HG03575 (cell line): ENCODE results near the gene ROR2.
"Not testable (repeated sequence)": the region's sequence is repeated elsewhere in the genome, so short reads cannot be mapped to it uniquely, and the experiment has no call there.

Experiments
- ATAC-seq: cut with Tn5 transposase; IDR thresholded peaks from one replicate; pipeline ENCODE4 v1.9.1; 2021; ENCODE audit not compliant: unreplicated experiment, insufficient number of reproducible peaks, low FRiP score; ENCODE audit errors: extremely low read depth

Gene ROR2

DNA sequence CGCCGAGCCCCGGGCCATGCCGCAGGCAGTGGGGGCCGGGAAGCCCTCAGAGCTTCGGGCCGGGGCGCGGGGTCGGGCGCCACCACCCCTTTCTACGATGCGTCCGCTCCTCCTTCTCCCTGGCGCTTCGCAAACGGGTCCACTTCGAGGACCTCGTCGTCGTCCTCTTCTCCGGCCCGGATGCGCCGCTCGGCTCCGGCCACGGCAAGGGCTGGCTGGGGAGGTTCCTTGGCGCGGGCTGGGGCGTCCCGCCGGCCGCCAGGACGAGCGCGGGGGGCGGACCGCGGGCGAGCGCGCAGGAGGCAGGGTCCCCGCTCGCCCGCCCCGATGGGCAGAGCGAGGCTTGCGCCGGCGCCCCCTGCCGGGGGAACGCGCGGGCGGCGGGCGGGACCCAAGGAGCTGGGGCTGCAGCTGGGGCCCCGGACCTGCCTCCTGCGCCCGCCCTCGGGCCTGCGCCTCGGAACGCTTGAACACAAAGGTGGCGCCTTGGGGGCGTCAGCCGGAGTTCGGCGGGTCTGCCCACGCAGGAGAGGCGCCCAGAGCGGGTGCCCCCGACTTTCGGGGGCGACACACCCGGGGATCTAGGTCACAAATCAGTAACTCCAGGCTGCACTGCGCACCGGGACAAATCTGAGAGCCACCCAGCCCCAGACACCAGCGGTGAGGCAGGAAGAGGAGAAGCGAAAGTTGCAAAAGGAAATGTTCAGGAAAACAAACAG lies at the start of gene ROR2:
TSS of gene ROR2 (minus strand) at position 283 of the 719 bp plus-strand sequence.
- ATAC-seq: no peak

DNA sequence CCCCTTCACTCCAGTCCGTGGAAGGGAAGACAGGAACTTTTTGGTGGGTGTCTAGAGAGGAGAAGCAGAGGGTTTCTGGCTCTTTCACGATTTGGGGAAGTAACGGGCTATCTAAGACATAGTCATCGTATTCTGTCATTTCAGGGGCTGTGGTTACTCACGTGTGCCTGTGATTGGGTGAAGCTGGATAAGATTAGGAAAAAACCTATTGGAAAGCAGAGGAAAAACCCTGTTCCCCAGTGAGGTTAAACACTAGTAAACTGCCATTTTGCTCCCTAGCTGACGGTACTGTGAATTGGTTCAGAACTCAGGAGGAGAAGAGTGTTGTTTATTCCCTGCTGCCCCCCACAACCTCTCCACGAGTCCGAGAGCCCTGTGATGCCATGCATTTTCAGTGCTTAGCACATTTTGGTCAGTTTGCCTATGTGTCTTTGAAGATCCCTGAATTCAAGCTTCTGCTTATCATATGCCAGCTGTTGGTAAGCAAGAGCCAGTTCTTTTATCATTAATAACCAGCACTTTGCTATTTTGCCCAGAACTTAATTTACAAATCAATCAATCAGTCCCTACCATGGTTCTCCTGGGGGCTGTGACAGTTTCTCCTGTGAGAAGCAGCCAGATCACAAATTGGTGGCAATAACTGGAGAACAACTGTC lies 45.1 kb upstream of the ROR2 start:
- ATAC-seq: no peak

DNA sequence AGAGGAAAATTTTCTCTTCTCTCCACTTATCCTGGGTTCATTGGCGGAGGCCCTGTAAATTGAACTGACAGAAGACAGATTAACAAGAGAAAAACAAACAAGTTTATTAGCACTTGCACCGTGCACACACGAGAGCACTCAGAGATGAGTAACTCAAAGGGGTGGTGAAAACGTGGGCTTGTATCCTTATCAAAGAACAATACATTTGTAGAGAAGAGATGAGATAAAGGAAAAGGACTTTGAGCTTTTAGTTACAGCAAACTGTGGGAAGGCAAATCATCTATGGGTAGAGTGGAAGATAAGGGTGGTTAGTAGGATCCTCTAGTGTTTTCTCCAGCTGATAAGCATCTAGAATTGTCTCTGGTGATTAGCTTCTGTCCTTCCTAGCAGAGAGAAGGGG lies 44.4 kb upstream of the ROR2 start:
- no peak for ATAC-seq

DNA sequence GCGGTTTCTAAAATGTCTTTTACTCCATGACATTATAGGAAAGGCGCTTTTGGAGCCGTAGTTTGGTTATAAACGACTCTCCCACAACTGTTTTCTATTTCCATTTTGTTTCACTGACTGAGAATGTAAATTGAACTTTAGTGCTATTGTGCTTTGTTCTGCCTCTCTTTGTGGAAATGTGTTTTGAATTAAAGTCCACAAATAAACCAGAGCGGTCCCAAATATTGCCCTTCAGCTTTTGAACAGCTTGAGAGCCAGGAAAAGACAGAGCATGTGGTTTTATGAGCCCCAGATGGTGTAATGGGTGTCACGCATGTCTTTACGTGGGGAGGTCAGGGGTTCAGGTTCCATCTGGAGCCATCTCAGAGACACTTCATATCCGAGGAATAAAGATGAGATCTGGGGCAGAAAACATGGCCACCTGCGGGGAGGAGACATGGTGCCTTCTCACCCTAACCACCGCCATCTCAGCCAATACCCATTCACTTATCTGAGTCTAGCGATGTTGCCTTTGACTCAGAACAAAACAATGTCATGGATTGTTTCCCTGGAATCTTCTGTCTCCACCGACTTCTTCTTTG lies 42.5 kb upstream of the ROR2 start:
- no peak for ATAC-seq

DNA sequence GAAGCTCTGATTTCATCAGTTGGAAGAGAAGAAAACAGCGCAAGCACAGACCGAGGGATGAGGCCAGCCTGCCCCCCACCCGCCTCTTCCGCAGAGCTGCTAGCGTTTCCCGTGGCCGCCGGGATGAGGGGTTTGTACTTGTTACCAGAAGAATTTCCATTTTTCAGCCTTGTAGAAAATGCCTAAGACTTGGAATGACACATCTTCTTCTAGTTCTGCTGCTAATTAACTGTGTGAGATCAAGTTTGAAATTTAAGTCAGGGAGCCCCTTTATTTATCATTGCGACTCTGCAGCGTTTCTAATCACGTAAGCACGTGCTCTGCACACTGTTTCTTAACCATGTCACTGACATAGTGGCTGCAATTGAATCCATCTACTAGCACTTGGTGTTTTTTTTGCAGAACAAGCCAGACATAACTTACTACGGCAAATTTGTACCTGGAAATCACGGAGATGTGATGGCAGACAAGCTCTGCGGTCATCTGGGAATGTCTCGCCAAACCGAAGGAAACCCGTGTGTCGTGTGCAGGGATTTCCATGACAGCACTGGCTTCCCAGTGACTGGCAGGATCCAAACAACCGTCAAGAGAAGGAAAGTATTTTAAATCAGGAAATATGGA lies 41.8 kb upstream of the ROR2 start:
- ATAC-seq: no peak

DNA sequence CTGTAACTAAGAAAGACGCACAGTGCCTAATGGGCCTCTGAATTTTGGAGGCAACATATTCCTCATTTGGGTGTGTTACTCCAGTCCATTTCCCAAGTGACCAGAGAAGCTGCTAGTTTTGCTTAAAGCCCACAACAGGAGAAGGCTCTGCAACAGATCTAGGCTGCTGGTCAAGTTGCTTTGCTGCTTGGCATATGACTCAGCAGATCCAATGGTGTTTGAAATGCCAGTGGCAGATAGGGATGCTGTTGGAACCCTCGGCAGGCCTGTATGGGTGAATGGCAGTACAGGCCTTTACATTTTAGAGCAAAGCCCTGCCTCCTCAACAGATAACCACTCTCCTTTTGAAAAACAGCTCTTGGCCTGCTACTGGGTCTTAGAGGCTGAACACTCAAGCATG lies 36.2 kb upstream of the ROR2 start:
- ATAC-seq: no peak

DNA sequence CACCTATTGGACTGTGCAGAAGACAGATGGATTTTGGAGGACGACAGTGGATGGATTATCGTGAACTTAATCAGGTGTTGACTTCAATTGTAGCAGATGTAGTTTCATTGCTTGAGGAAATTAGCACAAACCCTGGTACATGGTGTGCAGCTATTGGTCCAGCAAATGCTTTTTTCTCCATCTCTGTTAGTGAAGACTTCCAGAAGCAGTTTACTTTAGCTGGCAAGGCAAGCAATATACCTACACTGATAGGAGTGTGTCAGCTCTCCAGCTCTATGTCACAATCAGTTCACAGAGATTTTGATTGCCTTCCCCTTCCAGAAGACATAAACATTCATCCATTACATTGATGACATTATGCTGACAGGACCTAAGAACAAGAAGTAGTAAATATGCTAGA lies 35.7 kb upstream of the ROR2 start:
- ATAC-seq: no peak

DNA sequence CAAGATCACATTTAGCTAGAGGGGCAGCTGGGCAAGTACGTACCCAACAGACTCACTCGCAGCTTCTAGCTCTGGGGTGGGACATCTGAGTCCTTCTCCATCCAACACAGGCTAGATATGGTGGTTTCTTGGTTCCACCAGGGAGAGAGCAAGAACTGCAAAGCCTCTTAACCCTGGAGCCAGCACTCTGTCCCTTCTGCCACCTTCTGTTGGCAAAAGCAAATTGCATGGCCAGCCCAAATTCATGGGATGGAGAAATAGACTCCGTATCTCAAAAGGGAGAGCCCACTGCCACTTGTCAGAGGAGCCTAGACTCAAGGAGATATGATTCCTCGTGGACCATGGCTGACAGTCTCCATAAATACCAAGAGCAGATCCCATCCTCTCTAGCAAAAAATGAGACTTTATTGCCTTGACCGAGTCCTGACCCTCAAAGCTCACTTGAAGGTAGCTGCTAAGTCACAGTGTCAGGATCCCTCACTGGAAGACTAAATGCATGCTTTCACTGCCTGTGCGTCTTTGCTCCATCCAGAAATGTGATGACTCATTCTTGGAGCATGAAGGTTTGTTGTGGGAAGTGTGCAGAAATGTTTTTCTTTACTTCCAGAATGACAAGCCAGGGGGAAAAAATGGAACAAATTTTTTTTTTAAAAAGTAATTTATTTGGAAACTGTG lies 28.8 kb upstream of the ROR2 start:
- ATAC-seq: no peak

DNA sequence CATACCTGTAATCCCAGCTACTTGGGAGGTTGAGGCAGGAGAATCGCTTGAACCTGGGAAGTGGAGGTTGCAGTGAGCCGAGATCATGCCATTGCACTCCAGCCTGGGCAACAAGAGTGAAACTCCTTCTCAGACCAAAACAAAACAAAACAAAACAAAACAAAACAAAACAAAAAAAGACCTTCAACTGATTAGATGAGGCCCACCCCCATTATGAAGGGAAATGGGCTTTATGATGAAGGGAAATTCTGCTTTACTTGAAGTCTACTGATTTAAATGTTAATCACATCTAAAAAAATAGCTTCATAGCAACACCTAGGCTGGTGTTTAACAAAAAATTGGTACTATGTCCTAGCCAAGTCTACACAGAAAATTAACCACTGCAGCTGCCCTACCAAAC lies 25.2 kb upstream of the ROR2 start:
- not testable (repeated sequence) for ATAC-seq

DNA sequence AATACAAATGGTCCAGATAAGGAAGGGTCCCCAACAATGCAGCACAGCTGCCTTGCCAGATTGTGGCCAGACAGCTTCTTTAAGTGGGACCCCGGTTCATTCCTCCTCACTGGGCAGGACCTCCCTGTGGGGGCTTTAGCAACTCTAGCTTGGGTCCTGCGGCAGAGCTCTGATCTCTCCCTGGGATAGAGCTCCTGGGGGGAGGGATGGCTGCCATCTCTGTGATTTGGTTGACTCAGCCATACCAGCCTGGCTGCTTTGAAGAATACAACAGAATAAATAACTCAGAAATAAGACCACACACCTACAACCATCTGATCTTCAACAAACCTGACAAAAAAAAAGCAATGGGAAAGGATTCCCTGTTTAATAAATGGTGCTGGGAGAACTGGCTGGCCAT lies 22.7 kb upstream of the ROR2 start:
- no peak for ATAC-seq

DNA sequence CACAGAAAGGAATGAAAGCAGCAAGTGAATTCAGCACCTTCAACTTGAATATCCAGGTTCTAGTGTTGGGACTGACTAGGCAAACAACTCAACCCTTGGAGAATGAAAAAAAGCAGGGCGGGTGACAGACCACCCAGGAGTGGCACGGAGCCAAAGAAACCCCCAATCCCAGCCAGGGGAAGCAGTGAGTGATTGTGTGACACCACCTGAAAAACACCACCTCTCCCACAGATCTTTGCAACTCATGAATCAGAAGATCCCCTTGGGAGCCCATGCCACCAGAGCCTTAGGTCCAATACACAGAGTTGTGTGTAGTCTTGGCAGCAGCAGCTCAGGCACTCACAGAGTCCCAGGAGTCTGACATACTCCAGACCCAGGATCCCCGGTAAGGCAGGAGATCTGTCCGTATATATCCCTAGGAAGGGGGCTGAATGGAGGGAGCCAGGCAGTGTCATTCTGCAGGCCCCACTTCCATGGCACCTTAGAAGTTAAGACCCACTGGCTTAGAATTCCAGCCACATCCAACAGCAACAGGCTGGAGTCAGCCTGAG lies 22.1 kb upstream of the ROR2 start:
- no peak for ATAC-seq

DNA sequence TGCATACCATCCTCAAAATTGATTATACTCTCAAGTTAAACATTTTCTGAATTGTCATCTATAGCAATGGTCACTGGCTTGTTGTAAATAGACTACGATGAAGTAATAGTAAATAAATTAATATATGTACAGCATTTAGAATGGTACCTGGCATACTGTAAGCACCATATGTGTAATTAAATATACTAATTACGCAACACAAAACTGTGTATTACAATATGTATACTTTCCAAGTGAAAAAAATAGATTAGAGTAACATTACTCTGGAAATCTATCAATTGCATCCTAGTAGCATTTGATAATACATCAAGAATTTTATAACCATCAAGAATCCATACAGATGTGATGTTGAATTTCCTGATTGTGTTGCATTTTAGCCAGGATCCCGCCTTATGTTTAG lies 17.2 kb upstream of the ROR2 start:
- no peak for ATAC-seq

DNA sequence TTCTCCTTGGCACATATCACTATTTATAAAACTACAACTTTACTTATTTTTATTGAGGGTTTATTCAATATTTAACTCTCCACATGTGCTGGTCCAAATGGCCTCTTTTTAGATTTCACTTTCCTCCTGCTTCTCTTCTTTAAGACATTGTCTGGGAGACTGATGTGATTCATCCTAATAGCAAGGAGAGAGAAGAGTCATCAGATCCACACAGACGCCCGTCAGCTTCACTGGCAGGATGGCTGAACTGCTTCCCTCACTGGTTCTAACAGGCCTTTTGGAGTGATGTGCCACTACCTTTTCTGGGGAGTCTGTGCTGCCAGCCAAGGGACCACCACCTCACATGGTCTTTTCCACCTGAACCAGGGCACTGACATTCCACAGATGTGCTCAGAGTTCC lies 16.5 kb upstream of the ROR2 start:
- ATAC-seq: no peak

DNA sequence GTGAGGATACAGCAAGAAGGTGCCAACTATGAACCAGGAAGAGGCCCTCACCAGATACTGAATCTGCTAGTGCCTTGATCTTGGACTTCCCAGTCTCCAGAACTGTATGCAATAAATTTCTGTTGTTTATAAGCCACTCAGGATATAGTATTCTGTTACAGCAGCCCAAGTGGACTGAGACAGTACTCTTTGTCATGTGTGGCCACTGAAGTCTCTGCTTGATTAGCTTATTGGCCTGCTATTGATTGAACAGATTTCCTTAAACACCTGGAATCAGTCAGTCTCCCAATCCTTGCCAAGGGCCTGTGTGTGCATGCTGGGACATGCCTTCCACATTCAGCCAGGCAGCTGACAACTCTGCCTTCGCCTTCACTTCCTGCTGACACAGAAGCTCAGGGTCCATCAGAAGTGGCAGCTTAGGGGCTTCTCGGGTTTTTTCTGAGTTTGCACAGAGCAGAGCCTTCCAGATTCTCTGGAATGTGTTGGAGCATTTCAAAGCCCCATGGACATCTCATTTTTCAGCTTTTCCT lies 13.7 kb upstream of the ROR2 start:
- ATAC-seq: no peak

DNA sequence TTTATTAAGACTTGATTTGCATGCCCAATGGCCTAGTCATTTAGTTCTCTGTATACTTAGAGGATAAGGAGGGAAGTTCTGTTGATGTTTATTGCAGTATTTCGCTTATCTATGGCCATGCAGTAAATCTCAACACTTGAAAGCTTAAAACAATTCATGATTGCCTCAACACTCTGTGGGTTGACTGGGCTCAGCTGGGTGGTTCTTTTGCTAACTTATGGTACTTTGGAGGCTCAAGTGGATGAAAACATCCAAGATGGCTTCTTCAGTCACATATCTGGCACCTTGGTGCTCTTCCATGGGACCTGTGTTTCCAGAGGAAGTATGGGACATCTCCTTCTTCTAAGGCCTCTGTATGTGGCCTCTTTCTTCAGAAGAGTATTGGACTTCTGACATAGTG lies 10.3 kb upstream of the ROR2 start:
- ATAC-seq: no peak

DNA sequence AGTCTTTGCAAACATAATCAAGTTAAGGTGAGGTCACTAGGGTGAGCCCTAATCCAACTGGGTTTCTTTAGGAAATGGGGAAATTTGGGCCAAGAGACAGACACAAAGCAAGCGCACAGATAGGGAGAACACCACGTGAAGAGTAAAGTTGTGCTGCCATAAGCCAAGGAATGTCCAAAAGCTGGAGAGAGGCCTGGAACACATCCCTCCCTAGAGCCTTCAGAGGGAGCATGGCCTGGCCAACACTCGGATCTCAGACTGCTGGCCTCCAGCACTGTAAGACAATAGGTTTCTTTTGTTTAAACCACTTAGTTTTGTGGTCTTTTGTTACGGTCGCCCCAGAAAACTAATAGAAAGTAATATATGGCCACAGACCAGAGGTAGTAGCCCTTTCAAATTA lies 8.1 kb upstream of the ROR2 start:
- ATAC-seq: no peak

DNA sequence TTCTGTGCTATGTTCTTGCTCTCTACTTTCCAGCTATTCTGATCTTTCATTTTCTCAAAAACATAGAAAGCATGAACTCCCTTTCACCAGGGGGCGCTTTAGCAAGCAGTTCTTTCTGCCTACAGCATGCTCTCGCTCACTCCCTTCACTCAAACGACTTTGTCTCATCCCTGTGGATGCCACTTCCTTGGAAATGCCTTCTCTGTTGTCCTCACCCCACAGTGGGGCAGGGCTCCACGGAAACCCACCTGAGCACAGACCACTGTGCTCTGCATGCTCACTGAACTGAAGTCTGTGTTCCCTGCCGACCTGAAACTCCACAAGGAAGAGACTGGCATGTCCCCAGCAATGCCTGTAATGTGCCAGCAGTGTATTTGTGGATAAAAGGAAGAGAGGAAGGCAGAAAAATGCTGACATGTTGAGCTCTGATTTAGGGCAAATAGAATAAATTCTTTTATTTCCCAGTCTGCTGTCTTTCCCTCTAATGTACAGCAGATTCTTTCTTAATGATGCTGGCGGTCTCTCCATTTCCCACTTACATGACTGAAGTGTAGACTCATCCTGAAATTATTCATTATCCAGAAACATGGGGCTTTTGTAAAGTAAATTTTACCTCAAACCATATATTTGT lies 4.9 kb upstream of the ROR2 start:
- no peak for ATAC-seq

DNA sequence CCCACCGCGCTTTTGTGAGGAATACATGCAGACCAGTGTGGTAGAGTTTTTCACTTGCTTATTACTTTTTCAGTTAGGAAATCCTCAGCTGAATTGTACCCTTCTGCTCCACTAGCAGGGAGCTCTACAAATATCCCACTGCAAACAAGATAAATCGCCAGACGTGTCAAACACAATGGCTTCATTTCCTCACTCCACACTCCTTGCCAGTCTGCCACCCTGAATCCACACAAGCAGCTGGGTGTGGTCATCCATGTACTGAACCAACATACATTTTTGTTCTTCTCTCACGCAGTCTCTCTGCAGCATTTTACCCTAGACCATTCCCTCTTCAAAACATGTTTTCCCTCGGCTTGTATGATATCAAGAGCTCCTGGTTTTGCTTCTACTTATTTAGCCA lies 3.7 kb upstream of the ROR2 start:
- ATAC-seq: no peak
